Stimulated activated CD8-positive, alpha-beta memory T cell treated with anti-CD3 and anti-CD28 coated beads, Interleukin-4, amount 100 ng/mL, for 1 hour (primary cell): ENCODE measurements around the gene TAS1R2.

ENCODE experiments used
- DNase-seq, 2 donors: peaks; one replicate each; pipeline ENCODE4 v3.0.0-alpha.2; 2020; ENCODE audit warnings: low read depth in 2 of 2, low spot score in 1 of 2

Gene TAS1R2

DNA sequence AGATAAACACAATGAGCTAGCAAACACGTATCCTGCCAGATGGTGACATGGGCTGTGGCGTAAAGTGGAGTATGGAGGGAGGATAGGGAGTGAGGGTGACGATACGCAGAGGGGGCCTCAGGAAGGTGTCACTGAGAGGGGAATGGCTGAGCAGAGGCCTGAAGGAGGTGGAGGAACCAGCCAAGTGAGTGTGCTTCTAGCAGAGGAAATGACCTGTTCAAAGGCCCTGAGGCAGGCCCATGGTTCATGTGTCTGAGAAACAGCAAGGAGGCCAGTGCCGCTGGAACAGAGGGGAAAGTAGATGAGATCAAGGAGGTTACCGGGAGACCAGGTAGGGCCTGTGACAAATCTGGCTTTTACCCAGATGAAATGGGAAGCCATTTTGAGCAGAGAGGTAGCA is 36.0 kb downstream of the TAS1R2 start:
- no peak for DNase-seq

DNA sequence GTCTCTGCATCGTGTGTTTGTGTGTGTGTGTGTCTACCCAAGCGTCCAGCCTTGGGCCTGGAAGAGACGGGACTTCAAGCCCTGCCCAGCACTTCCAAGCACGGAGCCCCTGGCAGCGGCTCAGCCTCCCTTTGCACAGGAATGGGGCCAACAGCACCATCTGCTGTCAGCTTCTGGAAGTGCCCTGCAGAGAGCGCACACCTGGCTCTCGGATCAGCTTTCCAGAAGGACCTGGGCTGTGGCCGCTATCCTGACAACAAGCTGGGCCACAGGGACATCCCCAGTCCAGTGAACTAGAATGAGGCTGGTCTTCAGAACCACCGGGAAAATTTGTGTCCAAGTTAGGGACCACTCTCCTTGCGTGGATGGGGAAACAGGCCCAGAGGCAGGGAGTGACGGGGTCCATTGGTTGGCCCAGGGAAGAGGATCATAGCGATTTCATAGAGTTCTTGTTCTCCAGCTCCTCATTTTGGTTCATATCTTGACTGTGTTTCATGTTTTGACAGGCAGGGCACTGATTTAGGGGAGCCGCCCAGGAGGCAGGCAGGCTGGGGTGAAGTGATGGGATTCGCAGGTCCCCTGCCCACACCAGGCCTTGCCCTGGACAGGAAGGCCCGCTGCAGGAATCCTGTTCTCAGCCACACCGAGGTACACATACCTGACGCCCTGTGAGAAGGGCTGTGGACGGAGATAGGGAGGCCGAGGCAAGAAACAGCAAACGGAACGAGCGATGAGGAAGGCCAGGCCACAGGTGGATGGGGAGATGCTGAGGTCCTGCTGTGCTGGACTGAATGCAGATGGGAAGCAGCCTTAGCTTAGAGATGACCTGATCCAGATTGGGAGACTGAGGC is 38.4 kb downstream of the TAS1R2 start:
- DNase-seq = peak; percentile 13 to 18

DNA sequence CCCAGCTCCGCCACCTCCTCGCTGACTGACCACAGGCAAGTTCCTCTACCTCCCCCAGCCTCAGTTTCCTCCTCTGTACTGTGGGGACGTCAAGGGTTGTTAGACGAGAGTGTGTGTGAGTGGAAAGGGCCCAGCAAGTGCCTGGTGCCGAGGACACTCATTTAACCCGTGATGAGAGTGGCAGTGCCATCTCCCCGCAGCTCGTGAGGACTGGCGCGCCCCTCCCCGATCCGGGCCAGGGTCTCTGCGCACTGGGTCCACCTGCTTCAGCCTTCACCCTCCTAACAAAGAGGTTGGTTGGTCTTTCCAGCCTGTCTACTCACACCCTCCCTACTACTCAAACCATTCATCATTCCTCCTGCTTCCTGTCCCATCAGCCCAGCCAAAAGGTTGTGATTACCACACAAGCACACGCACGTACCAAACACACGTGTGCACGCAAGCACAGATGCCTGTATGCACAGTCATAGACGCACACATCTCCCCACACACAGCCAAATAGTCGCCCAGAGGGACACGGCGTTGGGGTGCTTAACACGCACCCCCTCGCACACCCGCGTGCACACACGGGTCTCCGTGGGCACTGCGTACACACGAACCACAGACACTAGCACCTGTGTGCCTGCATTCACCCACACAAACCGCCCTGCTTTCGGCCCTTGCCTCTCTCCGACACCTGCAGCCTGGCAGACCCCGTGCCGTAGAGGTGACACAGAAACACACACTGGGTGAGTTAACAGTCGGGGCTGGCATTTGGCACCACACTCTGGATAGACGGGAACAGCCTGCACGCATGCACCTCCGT is 39.3 kb downstream of the TAS1R2 start:
- DNase-seq = no peak

GRCh38 chr1:18819203-18819602 is 40.3 kb downstream of the TAS1R2 start:
- DNase-seq = no peak

GRCh38 chr1:18817795-18818435 is 41.5 kb downstream of the TAS1R2 start:
- DNase-seq = no peak

DNA sequence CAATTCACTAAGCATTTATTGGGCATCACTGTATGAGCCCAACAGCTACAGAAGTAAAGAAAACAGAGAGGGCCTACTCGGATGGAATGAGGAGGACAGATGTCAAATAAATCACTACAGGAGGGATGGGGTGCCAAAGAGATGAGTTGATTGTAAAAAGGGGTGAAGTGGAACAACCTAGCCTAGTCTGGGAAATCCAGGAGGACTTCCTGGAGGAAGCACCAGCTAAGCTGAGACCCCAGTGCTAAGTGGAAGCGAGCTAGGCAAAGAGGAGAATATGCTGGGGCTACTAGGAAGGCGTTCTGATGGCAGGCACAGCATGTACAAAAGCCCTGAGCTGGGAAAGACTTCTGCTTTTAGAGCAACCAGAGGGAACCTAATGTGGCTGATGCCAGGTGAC is 42.1 kb downstream of the TAS1R2 start:
- no peak for DNase-seq

- DNase-seq = no peak
These were observed 42.7 kb downstream of the TAS1R2 start for GRCh38 chr1:18816808-18817207.

- no peak for DNase-seq
These were observed 44.5 kb downstream of the TAS1R2 start for GRCh38 chr1:18814874-18815531.

- no peak for DNase-seq
These were observed 45.0 kb downstream of the TAS1R2 start for GRCh38 chr1:18814425-18814824.

- no peak for DNase-seq
These were observed 47.0 kb downstream of the TAS1R2 start for GRCh38 chr1:18812453-18812939.

GRCh38 chr1:18811733-18812452 is 47.6 kb downstream of the TAS1R2 start:
- no peak for DNase-seq

DNA sequence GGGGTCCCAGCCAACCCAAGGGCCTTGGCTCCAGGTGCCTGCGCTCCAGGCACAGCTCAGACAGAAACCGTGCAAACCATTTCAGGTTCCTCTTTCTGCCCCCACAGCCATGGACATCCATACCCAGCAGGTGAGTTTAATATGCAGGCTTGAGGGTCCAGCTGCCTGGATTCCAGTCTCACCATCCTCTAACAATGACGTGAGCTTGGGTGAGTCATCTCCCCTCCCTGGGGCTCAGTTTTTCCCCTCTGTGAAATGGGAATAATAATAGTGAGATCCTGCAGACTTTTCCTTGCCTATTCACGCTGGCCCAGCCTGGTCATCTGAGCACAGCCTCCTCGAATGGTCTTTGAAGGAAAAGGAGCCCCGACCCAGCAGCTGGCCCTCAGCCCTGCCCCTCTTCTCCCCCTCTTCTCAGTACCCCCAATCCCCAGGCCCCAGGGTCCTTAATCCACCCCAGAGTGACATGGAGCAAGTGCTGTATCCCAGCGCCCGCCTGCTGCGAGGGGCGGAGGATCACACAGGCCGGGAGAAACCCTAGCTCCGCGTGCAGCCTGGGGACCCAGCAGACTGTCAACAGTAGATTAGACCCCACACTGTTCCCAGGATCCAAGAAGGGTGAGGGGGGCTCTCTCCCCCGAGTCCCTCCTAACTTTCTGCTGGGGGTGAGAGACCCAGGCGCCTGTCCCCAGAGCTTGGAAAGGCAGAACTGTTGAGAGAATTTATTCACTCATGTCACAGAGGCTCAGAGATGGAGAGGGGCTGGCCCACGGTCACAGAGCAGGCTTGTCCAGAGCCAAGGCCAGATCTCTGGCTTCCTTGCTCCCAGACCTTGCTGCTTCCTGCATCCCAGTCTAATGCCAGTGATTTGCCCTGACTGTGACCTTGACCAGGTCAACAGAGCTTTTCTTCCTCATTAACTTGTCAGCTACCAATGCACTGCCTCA is 49.2 kb downstream of the TAS1R2 start:
- no peak for DNase-seq

- no peak for DNase-seq
These were observed 50.9 kb downstream of the TAS1R2 start for GRCh38 chr1:18808550-18808949.

DNA sequence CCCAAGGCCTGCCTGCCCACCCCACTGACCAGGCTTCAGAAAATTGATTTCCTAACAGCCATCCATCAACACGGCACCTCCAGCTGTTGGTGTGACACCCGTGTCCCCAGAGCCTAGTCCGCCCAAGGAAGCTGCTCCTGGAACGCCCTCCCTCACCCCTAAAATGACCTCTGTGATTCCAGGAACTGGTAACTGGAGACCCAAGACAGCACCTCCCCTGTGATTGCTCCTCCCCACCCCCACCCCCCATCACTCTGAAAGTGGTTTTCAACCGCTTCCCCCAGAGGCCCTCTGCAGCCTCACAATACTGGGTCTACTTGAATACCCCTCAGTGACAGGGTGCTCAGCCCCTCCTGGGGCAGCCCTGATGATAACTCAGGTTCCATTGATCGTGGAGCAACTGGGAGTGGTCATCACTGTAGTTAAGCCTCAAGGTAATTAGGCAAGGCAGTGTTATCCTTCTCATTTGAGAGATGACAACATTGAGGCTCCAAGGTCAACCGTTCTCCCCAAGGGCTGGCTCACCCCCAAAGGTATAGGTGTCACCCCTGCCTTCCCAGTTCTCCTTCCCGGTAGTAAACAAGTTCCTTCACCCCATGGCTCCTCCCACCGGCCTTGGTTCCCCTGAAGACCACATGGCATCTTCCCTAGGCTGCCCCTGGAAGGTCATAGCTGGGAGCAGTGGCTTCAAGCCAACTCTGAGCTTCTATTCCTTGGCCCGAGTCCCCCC is 52.0 kb downstream of the TAS1R2 start:
- DNase-seq = no peak

DNA sequence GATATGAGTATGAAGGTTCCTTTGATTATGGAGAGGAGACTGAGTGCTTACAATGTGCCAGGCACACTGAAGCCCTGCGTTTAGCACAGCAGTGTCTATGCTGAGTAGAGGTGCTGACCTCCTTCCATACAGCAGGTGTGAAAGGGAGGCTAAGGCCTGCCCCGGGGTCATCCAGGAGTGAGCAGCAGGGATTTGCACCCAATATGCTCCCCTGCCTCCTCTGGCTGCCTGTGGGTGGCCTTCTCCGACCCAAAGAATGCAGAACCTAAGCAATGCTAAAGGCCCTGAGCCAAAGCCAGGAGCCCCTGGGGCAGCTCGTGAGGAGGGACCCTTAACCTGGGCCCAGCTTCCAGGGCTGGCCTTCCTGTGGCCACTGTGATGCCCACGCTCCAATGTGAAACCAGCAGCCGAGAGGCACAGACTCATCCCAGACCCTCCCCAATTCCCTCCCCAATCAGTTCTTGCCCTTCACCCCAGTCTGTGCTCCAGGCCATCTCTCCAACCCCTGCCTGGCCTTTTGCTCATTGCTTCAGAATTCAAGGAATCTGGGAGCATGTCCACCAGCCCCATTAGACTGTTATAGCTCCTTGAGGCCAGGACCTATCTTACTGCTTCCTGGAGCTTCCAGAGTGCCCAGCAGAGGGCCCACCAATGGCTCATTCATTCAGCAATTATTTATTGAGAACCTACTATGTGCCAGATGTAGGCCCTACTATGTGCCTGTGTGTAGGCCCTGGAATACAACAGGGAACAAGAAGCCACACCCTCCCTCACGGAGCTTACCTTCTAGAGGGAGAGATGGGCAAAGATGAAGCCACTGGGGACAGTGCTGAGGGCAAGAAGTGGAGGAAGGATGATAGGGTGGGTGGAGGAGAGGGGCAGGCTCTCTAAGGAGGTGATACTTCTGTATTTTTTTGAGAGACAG is 53.3 kb downstream of the TAS1R2 start:
- no peak for DNase-seq

DNA sequence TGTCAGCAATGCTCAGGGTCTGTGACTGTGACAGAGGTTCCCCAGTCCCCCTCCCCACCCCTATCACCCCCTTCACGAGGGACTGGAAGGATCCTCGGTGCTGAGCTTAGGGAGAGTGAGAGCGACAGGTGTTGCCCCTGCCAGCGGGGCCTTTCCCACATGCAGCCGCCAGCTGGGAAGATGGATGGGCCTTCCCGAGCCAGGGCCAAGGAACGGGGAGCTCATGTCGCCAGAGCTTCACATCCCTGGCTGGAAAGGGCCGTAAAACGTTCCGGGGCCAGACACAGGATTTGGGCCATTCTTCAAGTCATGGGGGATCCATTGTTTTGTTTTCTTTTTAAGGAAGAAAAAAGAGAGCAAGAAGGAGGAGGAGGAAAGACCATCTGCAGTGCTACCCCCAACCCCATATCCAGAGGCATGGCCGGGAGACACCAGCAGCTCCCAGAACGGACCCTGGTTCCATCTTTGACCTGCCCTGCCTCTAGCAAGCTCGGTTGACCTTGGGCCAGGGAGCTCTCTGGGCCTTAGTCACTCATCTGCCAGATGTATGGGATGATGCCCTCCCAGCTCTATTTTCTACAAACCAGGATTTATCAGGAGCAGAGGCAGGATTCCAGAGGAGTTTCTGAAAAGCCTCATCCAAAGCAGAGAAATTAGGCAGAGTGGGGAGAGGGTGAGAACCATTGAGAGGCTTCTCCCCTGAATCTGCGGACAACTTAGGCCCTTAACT is 54.1 kb downstream of the TAS1R2 start:
- no peak for DNase-seq

- no peak for DNase-seq
These were observed 55.6 kb downstream of the TAS1R2 start for GRCh38 chr1:18803851-18804250.
